Lower leg skin (tissue), 4 donors: ENCODE data around the gene PNMT. TPM values are rescaled to one million over a fixed set of nuclear protein-coding genes. Genes with fewer than 3 reads are reported as not detected.
"Not testable (repeated sequence)": the region's sequence is repeated elsewhere in the genome, so short reads cannot be mapped to it uniquely, and the experiment has no call there.

Experiments
- DNase-seq, 2 donors: peaks; one replicate each; pipeline ENCODE4 v3.0.0-alpha.2; 2019; ENCODE audit warnings: low spot score in 2 of 2
- H3K4me3 ChIP-seq: fragments of 200-600 bp; sonication (generic); 2 replicates; pipeline ENCODE4 v1.5.1; 2017; ENCODE audit warnings: mild to moderate bottlenecking, low read depth; ENCODE audit not compliant: poor library complexity, severe bottlenecking
- CTCF ChIP-seq, 3 donors: fragments of 450-650 bp; IDR thresholded peaks; one replicate each; pipeline ENCODE4 v1.5.1; 2016; ENCODE audit warnings: antibody characterized with exemption in 3 of 3, mild to moderate bottlenecking in 3 of 3, moderate library complexity in 2 of 3
- POLR2A ChIP-seq, 2 donors: fragments of 450-650 bp; IDR thresholded peaks; one replicate each; pipeline ENCODE4 v1.6.1; 2016 to 2017; ENCODE audit warnings: antibody characterized with exemption in 2 of 2, mild to moderate bottlenecking in 1 of 2, moderate library complexity in 1 of 2
- WGBS, 2 donors: methylation state at CpG; one replicate each; pipeline ENCODE4 v1.1.5; 2018; 5-methylcytosine and 5-hydroxymethylcytosine counted together
- intact Hi-C: fragments of 100-400 bp; cut with DNase I; formaldehyde crosslinking; loops from one replicate; pipeline ENCODE4 v1.15.0; 2023; ENCODE audit warnings: low total_unique reads
- total RNA-seq, 4 donors: library from RNA; depleted of rRNA; stranded (reverse); fragments of >200 nt; gene quantifications; one replicate each; pipeline ENCODE4 v1.1.0, GENCODE V29; 2016

PNMT gene
- total RNA-seq, 4 donors from 2014 or later = 1.6 to 3.8 (median 1.9) TPM

DNA sequence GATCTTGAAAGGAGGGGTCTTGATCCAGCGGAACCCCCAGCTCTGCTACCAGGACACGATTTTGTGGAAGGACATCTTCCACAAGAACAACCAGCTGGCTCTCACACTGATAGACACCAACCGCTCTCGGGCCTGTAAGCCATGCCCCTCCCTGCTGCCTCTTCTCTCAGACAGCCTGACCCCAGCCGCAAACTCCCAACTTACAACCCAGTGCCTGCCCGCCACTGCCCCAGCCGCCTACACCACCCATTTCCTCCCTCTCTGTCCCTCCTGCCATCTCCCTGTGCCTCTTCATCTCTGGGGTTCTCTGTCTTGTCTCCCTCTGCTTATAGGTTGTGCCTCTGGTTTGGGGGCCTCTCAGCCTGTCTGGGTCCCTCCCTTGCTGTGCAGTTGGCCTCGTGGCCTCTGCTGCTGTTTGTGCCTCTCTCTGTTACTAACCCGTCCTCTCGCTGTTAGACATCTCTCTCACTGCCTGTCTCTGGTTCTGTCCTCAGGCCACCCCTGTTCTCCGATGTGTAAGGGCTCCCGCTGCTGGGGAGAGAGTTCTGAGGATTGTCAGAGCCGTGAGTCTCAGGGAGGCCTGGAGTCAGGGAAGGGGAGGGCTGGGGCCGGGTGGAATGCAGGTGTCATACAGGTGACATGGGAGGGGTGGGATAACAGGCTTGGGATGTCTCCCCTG, 41.2 kb downstream of the PNMT start:
- H3K4me3 ChIP-seq = no peak overlapping the region
- WGBS, 2 donors = 85 to 93% methylated on average over 14 of the region's 14 CpGs
- intact Hi-C loops = no loop called here
- TF ChIP-seq POLR2A (IDR thresholded peaks at IDR 0.05) (no peak), CTCF (IDR thresholded peaks at IDR 0.05) (no peak)
- no peak for DNase-seq

DNA sequence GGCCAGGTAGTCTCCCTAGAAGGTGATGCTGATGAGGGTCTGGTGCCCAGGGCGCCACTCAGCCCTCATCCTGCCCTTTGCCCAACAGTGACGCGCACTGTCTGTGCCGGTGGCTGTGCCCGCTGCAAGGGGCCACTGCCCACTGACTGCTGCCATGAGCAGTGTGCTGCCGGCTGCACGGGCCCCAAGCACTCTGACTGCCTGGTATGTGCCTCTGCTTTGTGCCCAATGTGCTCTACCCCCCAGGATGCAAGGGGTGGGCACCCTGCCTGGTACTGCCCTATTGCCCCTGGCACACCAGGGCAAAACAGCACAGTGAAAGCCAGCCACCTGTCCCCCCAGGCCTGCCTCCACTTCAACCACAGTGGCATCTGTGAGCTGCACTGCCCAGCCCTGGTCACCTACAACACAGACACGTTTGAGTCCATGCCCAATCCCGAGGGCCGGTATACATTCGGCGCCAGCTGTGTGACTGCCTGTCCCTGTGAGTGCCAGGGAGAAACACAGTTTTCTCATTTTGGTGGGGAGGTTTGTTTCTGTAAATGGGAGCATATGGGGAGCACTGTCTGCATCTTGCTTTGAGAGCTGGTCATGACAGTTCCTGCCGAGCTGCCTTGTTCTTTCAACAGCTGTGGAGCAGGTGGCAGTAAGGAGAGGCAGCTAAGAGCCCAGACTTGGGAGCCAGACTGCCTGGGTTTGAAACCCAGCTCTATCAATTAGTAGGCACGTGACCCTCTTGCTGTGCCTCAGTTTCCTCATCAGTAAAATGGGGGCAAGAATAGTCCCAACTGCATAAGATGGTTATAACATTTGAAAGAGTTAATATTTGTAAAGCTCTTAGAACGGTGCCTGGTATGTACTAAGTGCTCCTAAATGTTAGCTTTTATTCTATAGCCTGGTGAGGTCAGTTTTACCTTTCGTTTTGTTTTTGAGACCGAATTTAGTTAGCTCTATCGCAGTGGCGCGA, 42.0 kb downstream of the PNMT start:
- no peak overlapping the region for H3K4me3 ChIP-seq
- no peak for TF ChIP-seq CTCF (IDR thresholded peaks at IDR 0.05)
- intact Hi-C loops = no loop called here
- WGBS, 2 donors = 84% methylated on average over 20 of the region's 20 CpGs
- no peak for DNase-seq

DNA sequence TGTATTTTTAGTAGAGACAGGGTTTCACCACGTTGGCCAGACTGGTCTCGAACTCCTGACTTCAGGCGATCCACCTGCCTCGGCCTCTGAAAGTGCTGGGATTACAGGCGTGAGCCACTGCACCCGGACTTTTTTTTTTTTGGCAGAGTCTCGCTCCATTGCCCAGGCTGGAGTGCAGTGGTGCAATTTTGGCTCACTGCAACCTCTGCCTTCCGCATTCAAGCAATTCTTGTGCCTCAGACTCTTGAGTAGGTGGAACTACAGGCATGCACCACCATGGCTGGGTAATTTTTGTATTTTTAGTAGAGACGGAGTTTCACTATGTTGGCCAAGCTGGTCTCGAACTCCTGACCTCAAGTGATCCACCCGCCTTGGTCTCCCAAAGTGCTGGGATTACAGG, 42.8 kb downstream of the PNMT start:
- DNase-seq, H3K4me3 ChIP-seq, intact Hi-C loops: not testable (repeated sequence)
- WGBS, 2 donors = 88 to 89% methylated on average over 11 of the region's 11 CpGs

DNA sequence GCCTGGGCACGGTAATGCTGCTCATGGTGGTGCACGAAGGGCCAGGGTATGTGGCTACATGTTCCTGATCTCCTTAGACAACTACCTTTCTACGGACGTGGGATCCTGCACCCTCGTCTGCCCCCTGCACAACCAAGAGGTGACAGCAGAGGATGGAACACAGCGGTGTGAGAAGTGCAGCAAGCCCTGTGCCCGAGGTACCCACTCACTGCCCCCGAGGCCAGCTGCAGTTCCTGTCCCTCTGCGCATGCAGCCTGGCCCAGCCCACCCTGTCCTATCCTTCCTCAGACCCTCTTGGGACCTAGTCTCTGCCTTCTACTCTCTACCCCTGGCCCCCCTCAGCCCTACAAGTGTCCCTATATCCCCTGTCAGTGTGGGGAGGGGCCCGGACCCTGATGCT, 43.6 kb downstream of the PNMT start:
- intact Hi-C loops = no loop called here
- no peak for TF ChIP-seq CTCF (IDR thresholded peaks at IDR 0.05)
- no peak for TF ChIP-seq POLR2A (IDR thresholded peaks at IDR 0.05)
- H3K4me3 ChIP-seq = no peak overlapping the region
- DNase-seq = no peak
- WGBS, 2 donors = 90 to 92% methylated on average over 10 of the region's 10 CpGs

DNA sequence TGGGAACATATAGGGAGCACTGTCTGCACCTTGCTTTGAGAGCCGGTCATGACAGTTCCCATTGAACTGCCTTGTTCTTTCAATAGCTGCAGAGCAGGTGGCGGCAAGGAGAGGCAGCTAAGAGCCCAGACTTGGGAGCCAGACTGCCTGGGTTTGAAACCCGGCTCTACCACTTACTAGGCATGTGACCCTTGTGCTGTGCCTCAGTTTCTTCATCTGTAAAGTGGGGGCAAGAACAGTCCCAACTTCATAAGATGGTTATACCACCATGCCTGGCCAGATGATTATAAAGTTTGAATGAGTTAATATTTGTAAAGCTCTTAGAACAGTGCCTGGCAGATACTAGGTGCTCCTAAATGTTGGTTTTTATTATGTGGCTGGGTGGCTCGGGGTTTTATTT, 46.0 kb downstream of the PNMT start:
- H3K4me3 ChIP-seq = no peak overlapping the region
- no peak for DNase-seq
- TF ChIP-seq POLR2A (IDR thresholded peaks at IDR 0.05) (no peak), CTCF (IDR thresholded peaks at IDR 0.05) (no peak)
- intact Hi-C loops = no loop called here
- WGBS, 2 donors = 95 to 98% methylated on average over 4 of the region's 4 CpGs

GRCh38 chr17:39715375-39716072, 47.3 kb downstream of the PNMT start:
- 61 to 73% methylated on average over 18 of the region's 18 CpGs for WGBS, 2 donors
- TF ChIP-seq CTCF (IDR thresholded peaks at IDR 0.05) (no peak), POLR2A (IDR thresholded peaks at IDR 0.05) (no peak)
- intact Hi-C loops = no loop called here
- no peak overlapping the region for H3K4me3 ChIP-seq
- no peak for DNase-seq
